ENCODE results near the gene FAAP20.
"Not testable (repeated sequence)": the region's sequence is repeated elsewhere in the genome, so short reads cannot be mapped to it uniquely, and the experiment has no call there.

The FAAP20 gene

GRCh38 chr1:2155147-2155598, 39.4 kb downstream of the FAAP20 start:
- H3K36me3 ChIP-seq (ENCODE audit: insufficient read depth, low read length): no peaks in the 10 kb centered on the region
- H2AFZ ChIP-seq (ENCODE audit: low read depth, low read length): no peak overlapping the region
- no peak overlapping the region for H3K4me3 ChIP-seq (ENCODE audit: low read length)
- H3K9me3 ChIP-seq (ENCODE audit: low read length): peaks cover 5% of the 10 kb centered on the region
- H3K27me3 ChIP-seq (ENCODE audit: insufficient read depth, low read length): no peaks in the 10 kb centered on the region
- no peaks in the 10 kb centered on the region for H3K4me1 ChIP-seq (ENCODE audit: insufficient read depth, low read length)

- Histone ChIP-seq H3K4me3 (ENCODE audit: low read length) (no peak overlapping the region), H3K27me3 (ENCODE audit: insufficient read depth, low read length) (no peaks in the 10 kb centered on the region), H3K9me3 (ENCODE audit: low read length) (peaks cover 5% of the 10 kb centered on the region), H2AFZ (ENCODE audit: low read depth, low read length) (no peak overlapping the region), H3K36me3 (ENCODE audit: insufficient read depth, low read length) (no peaks in the 10 kb centered on the region), H3K4me1 (ENCODE audit: insufficient read depth, low read length) (no peaks in the 10 kb centered on the region)
Observed at GRCh38 chr1:2154022-2154421, 40.5 kb downstream of the FAAP20 start.

- Histone ChIP-seq H2AFZ (ENCODE audit: low read depth, low read length) (no peak overlapping the region), H3K27me3 (ENCODE audit: insufficient read depth, low read length) (no peaks in the 10 kb centered on the region), H3K36me3 (ENCODE audit: insufficient read depth, low read length) (no peaks in the 10 kb centered on the region), H3K4me1 (ENCODE audit: insufficient read depth, low read length) (no peaks in the 10 kb centered on the region), H3K9me3 (ENCODE audit: low read length) (peaks cover 7% of the 10 kb centered on the region), H3K4me3 (ENCODE audit: low read length) (no peak overlapping the region)
Observed at GRCh38 chr1:2152954-2153353, 41.6 kb downstream of the FAAP20 start.

- Histone ChIP-seq H2AFZ (ENCODE audit: low read depth, low read length) (no peak overlapping the region), H3K9me3 (ENCODE audit: low read length) (peaks cover 7% of the 10 kb centered on the region), H3K36me3 (ENCODE audit: insufficient read depth, low read length) (no peaks in the 10 kb centered on the region), H3K4me1 (ENCODE audit: insufficient read depth, low read length) (no peaks in the 10 kb centered on the region), H3K27me3 (ENCODE audit: insufficient read depth, low read length) (no peaks in the 10 kb centered on the region), H3K4me3 (ENCODE audit: low read length) (no peak overlapping the region)
Observed at GRCh38 chr1:2151911-2152310, 42.7 kb downstream of the FAAP20 start.

GRCh38 chr1:2151252-2151651, 43.3 kb downstream of the FAAP20 start:
- Histone ChIP-seq H3K9me3 (ENCODE audit: low read length) (peaks cover 7% of the 10 kb centered on the region), H3K4me1 (ENCODE audit: insufficient read depth, low read length) (no peaks in the 10 kb centered on the region), H3K36me3 (ENCODE audit: insufficient read depth, low read length) (no peaks in the 10 kb centered on the region), H3K4me3 (ENCODE audit: low read length) (no peak overlapping the region), H3K27me3 (ENCODE audit: insufficient read depth, low read length) (no peaks in the 10 kb centered on the region), H2AFZ (ENCODE audit: low read depth, low read length) (no peak overlapping the region)

- Histone ChIP-seq H3K9me3 (ENCODE audit: low read length) (peaks cover 7% of the 10 kb centered on the region), H3K4me1 (ENCODE audit: insufficient read depth, low read length) (no peaks in the 10 kb centered on the region), H3K36me3 (ENCODE audit: insufficient read depth, low read length) (no peaks in the 10 kb centered on the region), H2AFZ (ENCODE audit: low read depth, low read length) (no peak overlapping the region), H3K27me3 (ENCODE audit: insufficient read depth, low read length) (no peaks in the 10 kb centered on the region), H3K4me3 (ENCODE audit: low read length) (no peak overlapping the region)
Observed at GRCh38 chr1:2150801-2151200, 43.8 kb downstream of the FAAP20 start.

- H3K4me3 ChIP-seq (ENCODE audit: low read length): no peak overlapping the region
- no peaks in the 10 kb centered on the region for H3K4me1 ChIP-seq (ENCODE audit: insufficient read depth, low read length)
- H2AFZ ChIP-seq (ENCODE audit: low read depth, low read length): no peak overlapping the region
- no peaks in the 10 kb centered on the region for H3K27me3 ChIP-seq (ENCODE audit: insufficient read depth, low read length)
- H3K36me3 ChIP-seq (ENCODE audit: insufficient read depth, low read length): no peaks in the 10 kb centered on the region
- peaks cover 3% of the 10 kb centered on the region for H3K9me3 ChIP-seq (ENCODE audit: low read length)
Observed at GRCh38 chr1:2148691-2149090, 45.9 kb downstream of the FAAP20 start.

- not testable (repeated sequence) for H3K4me1 ChIP-seq (ENCODE audit: insufficient read depth, low read length); H3K9me3 ChIP-seq (ENCODE audit: low read length); H3K4me3 ChIP-seq (ENCODE audit: low read length); H2AFZ ChIP-seq (ENCODE audit: low read depth, low read length); H3K36me3 ChIP-seq (ENCODE audit: insufficient read depth, low read length); H3K27me3 ChIP-seq (ENCODE audit: insufficient read depth, low read length)
Observed at GRCh38 chr1:2147869-2148268, 46.7 kb downstream of the FAAP20 start.

GRCh38 chr1:2146836-2147517, 47.6 kb downstream of the FAAP20 start:
- Histone ChIP-seq H3K9me3 (ENCODE audit: low read length) (peaks cover 3% of the 10 kb centered on the region), H2AFZ (ENCODE audit: low read depth, low read length) (no peak overlapping the region), H3K36me3 (ENCODE audit: insufficient read depth, low read length) (no peaks in the 10 kb centered on the region), H3K27me3 (ENCODE audit: insufficient read depth, low read length) (no peaks in the 10 kb centered on the region), H3K4me3 (ENCODE audit: low read length) (no peak overlapping the region), H3K4me1 (ENCODE audit: insufficient read depth, low read length) (no peaks in the 10 kb centered on the region)

GRCh38 chr1:2145946-2146835, 48.4 kb downstream of the FAAP20 start:
- H3K36me3 ChIP-seq (ENCODE audit: insufficient read depth, low read length): no peaks in the 10 kb centered on the region
- no peak overlapping the region for H3K4me3 ChIP-seq (ENCODE audit: low read length)
- no peak overlapping the region for H2AFZ ChIP-seq (ENCODE audit: low read depth, low read length)
- no peaks in the 10 kb centered on the region for H3K27me3 ChIP-seq (ENCODE audit: insufficient read depth, low read length)
- H3K9me3 ChIP-seq (ENCODE audit: low read length): peaks cover 3% of the 10 kb centered on the region
- no peaks in the 10 kb centered on the region for H3K4me1 ChIP-seq (ENCODE audit: insufficient read depth, low read length)

GRCh38 chr1:2144501-2145090, 50.0 kb downstream of the FAAP20 start:
- no peaks in the 10 kb centered on the region for H3K4me1 ChIP-seq (ENCODE audit: insufficient read depth, low read length)
- no peaks in the 10 kb centered on the region for H3K36me3 ChIP-seq (ENCODE audit: insufficient read depth, low read length)
- peaks cover 3% of the 10 kb centered on the region for H3K9me3 ChIP-seq (ENCODE audit: low read length)
- H3K27me3 ChIP-seq (ENCODE audit: insufficient read depth, low read length): no peaks in the 10 kb centered on the region
- H3K4me3 ChIP-seq (ENCODE audit: low read length): no peak overlapping the region
- no peak overlapping the region for H2AFZ ChIP-seq (ENCODE audit: low read depth, low read length)

GRCh38 chr1:2143814-2144500, 50.6 kb downstream of the FAAP20 start:
- H3K36me3 ChIP-seq (ENCODE audit: insufficient read depth, low read length): no peaks in the 10 kb centered on the region
- H2AFZ ChIP-seq (ENCODE audit: low read depth, low read length): no peak overlapping the region
- no peaks in the 10 kb centered on the region for H3K4me1 ChIP-seq (ENCODE audit: insufficient read depth, low read length)
- peaks cover 3% of the 10 kb centered on the region for H3K9me3 ChIP-seq (ENCODE audit: low read length)
- no peaks in the 10 kb centered on the region for H3K27me3 ChIP-seq (ENCODE audit: insufficient read depth, low read length)
- H3K4me3 ChIP-seq (ENCODE audit: low read length): no peak overlapping the region

- Histone ChIP-seq H2AFZ (ENCODE audit: low read depth, low read length) (no peak overlapping the region), H3K4me1 (ENCODE audit: insufficient read depth, low read length) (peaks cover 3% of the 10 kb centered on the region), H3K9me3 (ENCODE audit: low read length) (no peaks in the 10 kb centered on the region), H3K27me3 (ENCODE audit: insufficient read depth, low read length) (no peaks in the 10 kb centered on the region), H3K4me3 (ENCODE audit: low read length) (no peak overlapping the region), H3K36me3 (ENCODE audit: insufficient read depth, low read length) (no peaks in the 10 kb centered on the region)
Observed at GRCh38 chr1:2141025-2141424, 53.5 kb downstream of the FAAP20 start.

Data from neuron (in vitro differentiated cells).